Heart left ventricle (tissue), 13 donors: ENCODE measurements around the gene MEGF11.

Experiments used
- POLR2A ChIP-seq, 2 donors: fragments of 450-650 bp; IDR thresholded peaks; one replicate each; pipeline ENCODE4 v1.6.1; 2017; ENCODE audit warnings: antibody characterized with exemption in 2 of 2, mild to moderate bottlenecking in 2 of 2, moderate library complexity in 2 of 2
- TF ChIP-seq, protein P1 (sequence below), 12 donors: fragments of 200-600 bp; sonication (generic) in 4 of 12; IDR thresholded peaks; one replicate each; pipeline versions ENCODE4 v1.5.0 to v1.8.0; 2018 to 2022; ENCODE audit warnings: antibody characterized with exemption in 12 of 12, mild to moderate bottlenecking in 5 of 12
- donor health status: ischemic (EF 13 %, LVEDD 7.1; RV severe dilation, severe dysfunction).
- donor health status: DM: no; HTN: yes; CAD: no.
- donor health status: DM: no; HTN: no; CAD: no.
- donor health status: ischemic (EF 25% LVEDD 6.9; RV normal size, moderate dysfunction).
- donor health status: ischemic (EF 25% LVEDD 5.7; RV mildly dilated, moderate dysfunction).
- donor health status: ischemic (EF 35%, LVEDD 5.7; RV mildly dilated, moderate dysfunction).
- donor health status: nonischemic (EF 11% LVEDD 7.7; RV severe dilation, severe dysfunction).
- donor health status: DM: yes; HTN: yes; CAD: no.
- donor health status: PGD.
- donor health status: ischemic (EF 29% LVEDD 5.4; RV normal size, mild dysfunction).
- donor health status: nonischemic (EF 23%, LVEDD 6.1; RV moderate dilation, normal function).

GRCh38 chr15:65920121-65920520 is 333.4 kb downstream of the MEGF11 start:
- TF ChIP-seq, protein P1, sequence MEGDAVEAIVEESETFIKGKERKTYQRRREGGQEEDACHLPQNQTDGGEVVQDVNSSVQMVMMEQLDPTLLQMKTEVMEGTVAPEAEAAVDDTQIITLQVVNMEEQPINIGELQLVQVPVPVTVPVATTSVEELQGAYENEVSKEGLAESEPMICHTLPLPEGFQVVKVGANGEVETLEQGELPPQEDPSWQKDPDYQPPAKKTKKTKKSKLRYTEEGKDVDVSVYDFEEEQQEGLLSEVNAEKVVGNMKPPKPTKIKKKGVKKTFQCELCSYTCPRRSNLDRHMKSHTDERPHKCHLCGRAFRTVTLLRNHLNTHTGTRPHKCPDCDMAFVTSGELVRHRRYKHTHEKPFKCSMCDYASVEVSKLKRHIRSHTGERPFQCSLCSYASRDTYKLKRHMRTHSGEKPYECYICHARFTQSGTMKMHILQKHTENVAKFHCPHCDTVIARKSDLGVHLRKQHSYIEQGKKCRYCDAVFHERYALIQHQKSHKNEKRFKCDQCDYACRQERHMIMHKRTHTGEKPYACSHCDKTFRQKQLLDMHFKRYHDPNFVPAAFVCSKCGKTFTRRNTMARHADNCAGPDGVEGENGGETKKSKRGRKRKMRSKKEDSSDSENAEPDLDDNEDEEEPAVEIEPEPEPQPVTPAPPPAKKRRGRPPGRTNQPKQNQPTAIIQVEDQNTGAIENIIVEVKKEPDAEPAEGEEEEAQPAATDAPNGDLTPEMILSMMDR (IDR thresholded peaks at IDR 0.05) = no peak
- no peak for TF ChIP-seq POLR2A (IDR thresholded peaks at IDR 0.05)
